C4-2B (cell line): Measurements from ENCODE around the gene CYSRT1.
A peak's percentile ranks its signal among the peaks of the same experiment; 100 is the strongest.

Experiments used
- H3K27ac ChIP-seq: fragments of 450-650 bp; 2 replicates; pipeline ENCODE4 v1.5.1; 2017
- CTCF ChIP-seq: fragments of 450-650 bp; conservative IDR thresholded peaks from 2 replicates; pipeline ENCODE4 v1.5.1; 2017; ENCODE audit warnings: mild to moderate bottlenecking
- ZFX ChIP-seq: fragments of 450-650 bp; IDR thresholded peaks from 2 replicates; pipeline ENCODE4 v1.6.1; 2017

Gene CYSRT1, protein sequence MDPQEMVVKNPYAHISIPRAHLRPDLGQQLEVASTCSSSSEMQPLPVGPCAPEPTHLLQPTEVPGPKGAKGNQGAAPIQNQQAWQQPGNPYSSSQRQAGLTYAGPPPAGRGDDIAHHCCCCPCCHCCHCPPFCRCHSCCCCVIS

DNA sequence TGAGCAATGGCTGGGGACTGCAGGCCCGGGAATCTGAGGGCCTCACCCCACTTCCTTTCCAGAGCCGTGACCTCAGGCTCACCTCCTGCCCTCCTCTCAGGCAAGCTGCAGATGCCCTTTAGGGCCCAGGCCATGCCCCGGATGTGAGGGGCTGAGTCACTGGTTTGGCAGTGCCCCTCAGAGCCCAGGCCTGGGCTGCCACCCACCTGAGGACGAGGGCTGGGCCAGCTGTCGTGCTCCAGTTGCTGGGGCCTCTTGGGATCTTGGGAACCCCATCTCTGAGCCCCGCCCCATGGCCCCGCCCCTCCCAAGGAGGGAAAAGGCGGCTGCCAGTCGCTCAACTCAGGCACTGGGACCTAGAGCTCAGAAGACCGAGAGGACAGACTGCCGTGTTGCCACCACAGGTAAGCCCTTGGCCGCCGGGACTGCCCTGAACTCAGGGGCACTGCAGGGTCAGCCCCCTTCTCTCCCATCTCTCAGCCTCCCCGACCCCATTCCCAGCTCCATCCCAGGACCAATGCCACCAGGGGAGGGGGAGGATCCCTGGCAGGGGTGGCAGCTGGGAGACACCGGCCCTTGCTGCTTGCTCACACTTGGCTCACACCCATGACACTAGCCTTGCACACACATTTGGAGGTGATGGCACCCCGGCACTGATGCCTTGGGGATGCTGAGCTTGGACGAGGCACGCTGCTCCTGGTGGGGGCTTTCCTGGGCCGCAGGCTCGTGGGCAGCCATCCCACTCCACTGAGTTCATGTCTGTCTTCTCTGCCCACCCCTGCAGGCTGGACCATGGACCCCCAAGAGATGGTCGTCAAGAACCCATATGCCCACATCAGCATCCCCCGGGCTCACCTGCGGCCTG is at the start of gene CYSRT1:
Gene CYSRT1, plus strand, starts transcription at position 345 of the 865 bp plus-strand sequence. Its CDS starts 448 bp downstream, at position 793.
- no peak for TF ChIP-seq ZFX
- TF ChIP-seq CTCF: no peak
- H3K27ac ChIP-seq: peak within 1 kb of the TSS; percentile 90

DNA sequence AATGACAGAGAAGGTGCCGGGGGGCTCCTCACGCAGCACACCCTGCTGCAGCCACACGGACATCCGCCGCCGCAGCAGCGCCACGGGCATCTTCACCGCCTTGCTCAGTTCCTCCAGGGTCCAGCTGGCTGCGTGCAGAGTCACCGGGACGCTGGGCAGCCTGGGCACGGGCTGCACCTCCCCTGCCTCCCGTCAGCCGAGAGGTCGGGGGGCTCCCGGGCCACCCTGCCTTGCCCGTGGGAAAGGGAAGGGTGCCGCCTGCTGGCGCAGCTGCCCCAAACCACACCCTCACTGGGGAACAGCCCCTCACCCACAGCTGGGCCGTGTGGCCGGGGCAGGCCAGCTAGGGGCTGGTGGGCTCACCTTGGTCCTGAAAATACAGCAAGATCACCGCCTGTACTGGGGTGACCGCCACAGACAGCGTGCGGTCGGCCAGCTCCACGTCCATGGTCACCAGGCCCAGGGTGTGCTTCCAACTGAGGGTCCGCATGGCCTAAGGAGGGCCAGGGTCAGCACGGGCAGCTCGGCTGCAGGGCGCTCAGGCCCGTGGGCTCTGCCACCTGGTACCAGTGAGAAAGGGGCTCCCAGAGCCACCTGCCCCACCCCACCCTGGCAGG is 49.5 kb upstream of the CYSRT1 start:
- peak overlapping the region; percentile 100 for H3K27ac ChIP-seq
- no peak for TF ChIP-seq ZFX
- no peak for TF ChIP-seq CTCF

DNA sequence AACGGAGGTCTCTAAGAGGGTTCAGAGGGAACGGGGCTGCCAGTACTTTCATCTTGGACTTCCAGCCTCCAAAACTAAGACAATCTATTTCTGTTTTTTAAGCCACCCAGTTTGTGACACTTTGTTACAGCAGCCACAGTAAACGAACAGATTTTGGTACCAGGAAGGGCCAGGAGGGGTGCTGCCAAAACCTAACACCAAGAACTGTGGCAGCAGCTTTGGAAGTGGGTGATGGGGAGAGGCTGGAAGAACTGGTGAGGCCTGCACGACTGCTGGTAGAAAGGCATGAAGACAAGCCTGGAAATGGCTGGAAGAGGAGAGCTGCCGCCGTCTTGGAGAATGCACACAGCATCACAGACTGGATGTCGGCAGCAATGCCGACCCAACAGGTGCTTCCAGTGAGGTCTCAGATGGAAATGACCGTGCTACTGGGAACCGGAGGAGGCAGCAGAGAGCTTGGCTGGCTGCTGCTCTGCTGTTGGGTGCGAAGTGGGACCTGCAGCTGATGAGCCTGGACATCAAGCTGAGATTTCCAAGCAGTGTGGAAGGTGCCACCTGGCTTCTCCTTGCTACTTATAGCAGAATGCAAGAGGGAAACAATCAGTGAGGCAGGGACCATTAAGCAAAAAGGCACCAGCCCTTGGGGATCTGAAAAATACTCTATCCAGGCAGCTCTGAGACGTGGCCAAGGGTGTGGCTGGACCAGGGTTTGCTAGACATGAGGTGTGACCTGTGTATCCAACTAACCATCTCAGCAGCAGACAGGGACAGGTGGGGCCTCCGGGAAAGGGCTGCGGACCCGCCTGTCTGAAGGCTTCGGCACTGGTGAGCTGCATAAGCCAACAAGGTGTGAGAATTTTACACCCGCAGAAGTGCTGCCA is 48.4 kb upstream of the CYSRT1 start:
- peak; percentile 92 for TF ChIP-seq CTCF
- TF ChIP-seq ZFX: no peak
- H3K27ac ChIP-seq: peak overlapping the region; percentile 100

- H3K27ac ChIP-seq: peak overlapping the region; percentile 5; the same call in 1 of the 2 replicates
These were observed 46.6 kb upstream of the CYSRT1 start for GRCh38 chr9:137178201-137178938.

DNA sequence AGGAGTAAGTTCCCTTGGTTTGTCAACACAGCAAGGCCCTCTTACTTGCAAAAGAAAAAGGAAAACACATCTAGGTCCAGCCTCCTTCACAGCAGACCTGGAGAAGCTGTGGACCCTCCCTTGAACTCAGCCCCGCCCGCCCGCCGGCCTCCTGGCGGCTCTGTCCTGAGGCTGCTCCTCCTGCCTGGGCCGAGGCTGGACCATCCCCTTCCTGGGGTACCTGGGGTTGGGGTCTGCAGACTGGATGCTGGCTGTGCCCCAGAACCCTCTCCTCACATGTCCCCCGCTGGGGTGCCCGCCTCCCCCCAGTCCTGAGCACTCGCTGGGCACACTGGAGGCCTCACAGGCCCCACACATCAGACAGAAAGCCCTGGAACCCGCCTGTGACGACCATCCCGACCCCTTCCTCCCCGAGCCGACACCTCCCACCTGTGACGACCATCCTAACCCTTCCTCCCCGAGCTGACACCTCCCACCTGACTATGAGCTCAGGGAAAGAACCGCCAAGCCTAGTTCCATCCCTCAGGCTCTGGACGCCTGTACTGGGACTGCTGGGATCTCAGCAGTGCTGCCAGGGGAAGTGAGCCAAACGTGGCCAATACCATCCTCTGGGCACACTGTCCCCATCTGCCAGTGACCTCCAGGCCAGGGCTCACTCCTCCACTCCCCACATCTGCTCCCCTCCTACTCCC is 45.9 kb upstream of the CYSRT1 start:
- H3K27ac ChIP-seq: no peak overlapping the region; the same call in 1 of the 2 replicates
- TF ChIP-seq ZFX (no peak), CTCF (no peak)

More at GRCh38 chr9:137178201-137178938, 46.6 kb upstream of the CYSRT1 start:
- no peak for TF ChIP-seq CTCF
- TF ChIP-seq ZFX: no peak

- H3K27ac ChIP-seq: no peak overlapping the region
- TF ChIP-seq CTCF (no peak), ZFX (no peak)
These were observed 45.2 kb upstream of the CYSRT1 start for GRCh38 chr9:137179761-137180160.
